NCI-H1105 (cell line): Measurements from ENCODE around the gene TCTN1.
"Not testable (repeated sequence)": the region's sequence is repeated elsewhere in the genome, so short reads cannot be mapped to it uniquely, and the experiment has no call there.

ENCODE experiments used
- DNase-seq: peaks from one replicate; lab custom pipeline; 2025; lab: John Stamatoyannopoulos, UW

TCTN1 gene

DNA sequence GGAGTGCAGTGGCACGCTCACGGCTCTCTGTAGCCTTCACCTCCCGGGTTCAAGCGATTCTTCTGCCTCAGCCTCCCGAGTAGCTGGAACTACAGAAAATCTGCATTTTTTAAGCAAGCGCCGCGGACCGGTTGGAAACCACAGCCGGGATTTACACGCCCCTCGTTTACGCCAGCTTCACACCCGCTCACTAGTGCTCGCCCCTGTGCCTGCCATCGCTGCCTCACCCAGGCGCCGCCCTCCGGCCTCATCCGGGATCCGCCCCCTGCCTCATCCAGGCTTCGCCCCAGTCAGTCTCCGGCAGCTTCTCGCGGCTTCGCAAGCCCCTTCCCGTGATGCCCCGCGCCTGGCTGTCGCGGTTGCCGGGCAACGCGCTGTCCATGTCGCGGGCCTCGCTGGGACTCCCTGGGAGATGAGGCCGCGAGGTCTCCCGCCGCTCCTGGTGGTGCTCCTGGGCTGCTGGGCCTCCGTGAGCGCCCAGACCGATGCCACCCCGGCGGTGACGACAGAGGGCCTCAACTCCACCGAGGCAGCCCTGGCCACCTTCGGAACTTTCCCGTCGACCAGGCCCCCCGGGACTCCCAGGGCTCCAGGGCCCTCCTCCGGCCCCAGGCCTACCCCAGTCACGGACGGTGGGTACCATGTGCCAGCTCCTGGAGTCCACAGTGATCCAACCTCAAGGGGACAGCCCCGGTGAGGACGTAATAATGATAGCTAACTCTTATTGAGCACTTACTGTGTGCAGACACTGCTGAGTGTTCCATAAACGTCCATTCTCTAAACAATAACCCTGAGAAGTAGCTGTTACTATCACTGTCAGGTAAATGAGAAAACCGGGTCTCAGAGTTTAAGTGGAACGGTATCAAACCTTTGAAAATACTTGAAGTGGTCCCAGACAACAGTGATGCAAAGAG, at the start of gene TCTN1:
Gene TCTN1, plus strand, starts transcription at position 359 of the 914 bp plus-strand sequence. Its CDS starts 54 bp downstream, at position 413.
- DNase-seq: peak; percentile 96

DNA sequence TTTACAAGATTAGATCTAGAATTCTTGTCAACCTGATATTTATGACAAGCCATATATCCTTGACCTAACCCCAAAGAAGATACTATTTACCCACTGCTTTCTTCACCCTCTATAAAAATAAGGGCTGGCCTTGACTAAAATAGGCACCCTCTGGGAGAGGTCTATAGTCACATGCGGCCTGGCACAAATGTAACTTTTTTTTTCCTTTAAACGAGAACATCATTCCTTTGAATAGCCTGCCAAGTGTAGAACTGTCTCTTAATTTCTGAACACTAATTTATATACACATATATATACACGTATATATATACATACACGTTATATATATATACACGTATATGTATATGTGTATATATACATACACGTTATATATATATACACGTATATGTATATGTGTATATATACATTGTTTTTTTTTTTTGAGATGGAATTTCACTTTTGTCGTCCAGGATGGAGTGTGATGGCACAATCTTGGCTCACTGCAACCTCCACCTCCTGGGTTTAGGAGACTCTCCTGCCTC, 49.4 kb upstream of the TCTN1 start:
- no peak for DNase-seq

DNA sequence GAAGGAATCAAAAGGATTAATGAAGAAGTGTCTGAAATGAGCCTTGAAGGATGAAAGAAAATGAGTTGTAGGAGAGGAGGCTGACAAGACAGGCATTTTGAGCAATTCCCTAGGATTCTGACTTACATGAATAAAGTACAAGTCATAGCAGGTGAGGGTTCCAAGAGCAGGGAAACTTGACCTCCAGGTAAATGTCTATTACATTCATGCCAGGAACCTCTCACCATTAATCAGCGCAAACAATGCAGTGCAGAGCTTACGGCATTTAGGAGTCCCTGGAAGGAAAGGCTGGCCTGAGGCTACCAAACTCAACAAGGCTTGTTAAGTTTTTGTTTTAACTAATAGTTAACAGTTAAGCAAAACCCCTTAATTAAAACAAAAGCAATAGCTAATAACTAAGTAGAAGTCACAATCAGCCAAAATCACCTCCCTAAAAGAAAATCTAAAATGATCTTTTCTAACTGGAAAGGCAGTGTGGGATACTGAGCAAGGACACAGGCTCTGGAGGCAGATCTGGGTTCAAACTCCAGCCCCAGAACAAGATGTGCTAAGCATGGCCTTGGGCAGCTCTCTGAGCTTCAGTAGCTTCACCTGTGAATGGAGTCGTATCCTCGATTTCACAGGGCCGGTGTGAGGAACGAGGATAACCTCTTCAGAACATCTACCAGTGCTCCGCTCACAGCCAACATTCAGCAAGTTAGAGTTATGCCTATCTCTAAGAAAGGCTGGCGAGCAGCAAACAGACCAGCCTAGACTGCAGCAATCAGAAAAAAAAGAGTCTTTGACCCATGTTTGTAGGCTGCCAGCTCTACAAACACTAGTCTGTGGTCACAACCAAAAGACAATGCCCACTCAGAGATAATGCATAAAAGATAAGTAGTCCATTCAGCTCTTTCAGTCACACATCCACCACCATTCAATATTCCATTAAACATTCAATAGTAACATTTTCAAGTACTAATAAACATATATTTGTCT, 47.7 kb upstream of the TCTN1 start:
- DNase-seq: no peak

DNA sequence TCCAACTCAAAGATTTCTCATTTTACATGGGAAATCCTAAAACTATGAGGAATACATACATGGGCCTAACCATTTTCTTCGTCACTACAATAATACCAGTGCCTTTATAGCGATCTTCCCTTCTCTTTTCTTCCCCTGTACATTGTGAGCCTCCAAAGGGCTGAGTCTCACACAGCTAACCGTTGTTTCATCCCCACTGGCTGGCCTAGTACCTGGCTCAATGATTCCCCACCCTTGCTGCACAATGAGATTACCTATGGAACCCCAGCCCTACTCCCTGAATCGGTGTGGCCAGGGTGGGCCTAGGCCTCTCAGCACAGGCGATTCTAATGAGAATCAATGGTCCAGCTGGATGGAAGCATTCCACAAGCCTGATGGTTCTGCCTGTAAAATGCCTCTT, 46.9 kb upstream of the TCTN1 start:
- no peak for DNase-seq

DNA sequence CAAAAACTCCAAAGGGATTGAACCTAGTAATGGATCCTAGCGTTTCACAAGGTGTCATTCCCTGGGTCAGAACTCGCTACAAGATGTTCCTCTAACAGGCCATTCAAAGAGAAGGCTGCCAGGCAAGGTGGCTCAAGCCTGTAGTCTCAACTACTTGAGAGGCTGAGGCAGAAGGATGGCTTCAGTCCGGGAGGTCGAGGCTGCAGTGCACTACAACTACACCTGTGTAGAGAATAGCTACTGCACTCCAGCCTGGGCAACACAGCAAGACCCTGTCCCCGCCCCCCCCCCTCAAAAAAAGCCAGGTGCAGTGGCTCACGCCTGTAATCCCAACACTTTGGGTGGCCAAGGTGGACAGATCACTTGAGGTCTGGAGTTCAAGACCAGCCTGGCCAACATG, 45.2 kb upstream of the TCTN1 start:
- DNase-seq: no peak

DNA sequence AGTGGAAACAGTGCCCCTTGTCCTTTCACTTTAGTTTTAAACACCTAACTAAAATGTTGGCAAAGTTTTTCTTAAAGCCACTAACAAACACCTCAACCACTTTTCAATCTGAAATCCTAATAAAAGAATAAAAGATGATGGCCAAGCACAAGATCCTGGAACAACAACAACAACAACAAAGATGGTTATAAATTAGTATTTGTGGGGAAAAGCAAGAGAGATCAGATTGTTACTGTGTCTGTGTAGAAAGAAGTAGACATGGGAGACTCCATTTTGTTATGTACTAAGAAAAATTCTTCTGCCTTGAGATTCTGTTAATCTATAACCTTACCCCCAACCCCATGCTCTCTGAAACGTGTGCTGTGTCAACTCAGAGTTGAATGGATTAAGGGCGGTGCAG, 44.1 kb upstream of the TCTN1 start:
- not testable (repeated sequence) for DNase-seq

DNA sequence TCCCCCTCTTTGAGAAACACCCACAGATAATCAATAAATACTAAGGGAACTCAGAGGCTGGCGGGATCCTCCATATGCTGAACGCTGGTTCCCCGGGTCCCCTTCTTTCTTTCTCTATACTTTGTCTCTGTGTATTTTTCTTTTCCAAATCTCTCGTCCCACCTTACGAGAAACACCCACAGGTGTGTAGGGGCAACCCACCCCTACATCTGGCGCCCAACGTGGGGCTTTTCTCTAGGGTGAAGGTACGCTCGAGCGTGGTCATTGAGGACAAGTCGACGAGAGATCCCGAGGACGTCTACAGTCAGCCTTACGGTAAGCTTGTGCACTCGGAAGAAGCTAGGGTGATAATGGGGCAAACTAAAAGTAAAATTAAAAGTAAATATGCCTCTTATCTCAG, 43.1 kb upstream of the TCTN1 start:
- not testable (repeated sequence) for DNase-seq

DNA sequence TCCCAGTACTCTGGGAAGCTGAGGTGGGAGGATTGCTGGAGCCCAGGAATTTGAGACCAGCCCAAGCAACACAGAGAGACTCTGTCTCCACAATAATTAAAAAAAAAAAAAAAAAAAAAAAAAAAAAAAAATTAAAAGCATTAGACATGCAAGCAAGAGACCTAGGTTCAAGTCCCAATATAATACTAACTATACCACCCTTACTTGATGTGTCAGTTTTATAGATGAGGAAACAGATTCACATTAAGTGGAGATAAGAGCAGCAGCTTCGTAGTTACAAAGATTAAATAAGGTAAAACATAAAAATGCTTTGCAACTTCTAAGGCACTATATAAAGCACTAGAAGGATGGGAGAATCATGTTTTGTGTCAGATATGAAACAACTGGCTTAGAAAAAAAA, 39.9 kb upstream of the TCTN1 start:
- DNase-seq: no peak

DNA sequence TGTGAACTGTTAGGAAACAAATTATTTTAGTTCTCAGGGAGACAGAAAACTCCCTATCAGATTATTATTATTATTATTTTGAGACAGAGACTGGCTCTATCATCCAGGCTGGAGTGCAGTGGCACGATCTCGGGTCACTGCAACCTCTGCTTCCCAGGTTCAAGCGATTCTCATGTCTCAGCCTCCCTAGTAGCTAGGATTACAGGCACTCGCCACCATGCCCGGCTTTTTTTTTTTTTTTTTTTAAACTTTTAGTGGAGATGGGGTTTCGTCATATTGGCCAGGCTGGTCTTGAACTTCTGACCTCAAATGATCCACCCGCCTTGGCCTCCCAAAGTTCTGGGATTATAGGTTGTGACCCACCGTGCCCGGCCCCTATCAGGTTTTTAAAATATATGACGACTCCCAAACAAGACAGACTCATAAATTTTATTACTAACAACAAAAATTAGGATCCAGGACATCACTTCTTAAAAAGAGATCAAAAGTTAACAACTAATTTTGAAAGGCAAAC, 39.2 kb upstream of the TCTN1 start:
- DNase-seq: not testable (repeated sequence)

DNA sequence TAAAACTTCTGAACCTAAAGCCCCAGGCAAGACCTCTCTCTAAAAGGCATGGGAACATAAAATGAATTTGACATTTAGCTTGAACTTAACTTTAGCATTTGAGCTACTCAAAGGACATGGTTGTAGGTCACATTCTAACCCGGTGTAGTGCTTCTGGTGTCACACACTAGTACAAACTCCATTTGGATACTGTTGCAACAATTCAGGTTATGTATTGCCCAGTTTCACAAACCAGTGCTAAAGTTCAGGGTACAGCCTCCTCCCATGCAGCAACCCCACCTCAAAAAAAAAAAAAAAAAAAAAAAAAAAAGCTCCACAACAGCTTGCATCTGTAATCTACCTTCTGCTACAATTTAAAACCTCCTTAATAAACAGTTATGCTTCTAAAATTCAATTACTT, 38.6 kb upstream of the TCTN1 start:
- no peak for DNase-seq

DNA sequence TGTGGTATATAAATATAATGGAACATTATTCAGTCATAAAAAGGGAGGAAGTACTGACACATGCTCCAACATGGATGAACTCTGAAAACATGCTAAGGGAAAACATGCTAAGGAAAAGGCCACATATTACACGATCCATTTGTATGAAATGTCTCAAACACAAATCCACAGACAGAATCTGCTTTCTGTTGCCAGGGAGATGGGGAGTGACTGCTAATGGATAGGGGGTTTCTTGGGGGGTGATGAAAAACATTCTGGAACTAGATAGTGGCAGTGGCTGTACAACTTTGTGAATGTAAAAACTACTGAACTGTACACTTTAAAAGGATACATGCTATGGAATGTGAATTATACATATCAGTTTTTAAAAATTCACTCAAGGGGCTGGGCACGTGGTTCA, 37.4 kb upstream of the TCTN1 start:
- no peak for DNase-seq

DNA sequence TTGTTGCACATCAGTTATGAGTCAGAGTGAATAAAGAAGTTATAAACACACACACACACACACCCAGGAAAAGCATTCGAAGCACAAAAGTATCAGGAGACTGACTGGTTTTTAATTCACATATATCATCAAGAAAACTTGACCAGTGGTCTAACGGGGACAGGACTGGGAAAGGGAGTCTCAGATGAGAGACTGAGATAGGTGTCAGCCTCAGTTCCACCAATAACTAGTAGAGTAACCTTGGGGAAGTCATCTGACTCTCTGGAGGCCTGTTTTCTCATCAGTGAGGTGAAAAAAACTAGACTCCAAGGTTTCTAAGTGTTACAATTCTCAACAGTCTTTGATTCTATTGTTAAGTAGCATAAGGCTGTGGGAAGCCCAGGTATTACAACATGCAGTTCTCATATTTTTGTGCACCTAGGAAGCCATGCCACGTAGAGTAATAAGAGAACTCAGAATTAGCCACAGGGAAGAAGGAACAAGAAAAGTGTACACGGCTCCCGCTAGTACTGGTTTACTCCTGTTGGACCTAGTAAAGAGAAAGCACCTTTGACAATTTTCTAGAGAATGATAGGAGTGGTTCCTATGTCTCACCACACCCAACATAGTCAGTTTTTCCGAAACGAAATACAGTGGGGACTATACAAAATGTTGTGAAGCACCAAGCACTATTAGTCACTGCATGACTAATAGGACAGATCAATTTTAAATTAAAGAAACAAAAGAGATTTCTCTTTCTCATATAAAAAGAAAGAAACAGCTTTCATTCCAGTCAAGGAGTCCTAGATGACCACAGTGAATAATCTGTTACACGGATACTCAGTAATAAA, 35.9 kb upstream of the TCTN1 start:
- DNase-seq: no peak

DNA sequence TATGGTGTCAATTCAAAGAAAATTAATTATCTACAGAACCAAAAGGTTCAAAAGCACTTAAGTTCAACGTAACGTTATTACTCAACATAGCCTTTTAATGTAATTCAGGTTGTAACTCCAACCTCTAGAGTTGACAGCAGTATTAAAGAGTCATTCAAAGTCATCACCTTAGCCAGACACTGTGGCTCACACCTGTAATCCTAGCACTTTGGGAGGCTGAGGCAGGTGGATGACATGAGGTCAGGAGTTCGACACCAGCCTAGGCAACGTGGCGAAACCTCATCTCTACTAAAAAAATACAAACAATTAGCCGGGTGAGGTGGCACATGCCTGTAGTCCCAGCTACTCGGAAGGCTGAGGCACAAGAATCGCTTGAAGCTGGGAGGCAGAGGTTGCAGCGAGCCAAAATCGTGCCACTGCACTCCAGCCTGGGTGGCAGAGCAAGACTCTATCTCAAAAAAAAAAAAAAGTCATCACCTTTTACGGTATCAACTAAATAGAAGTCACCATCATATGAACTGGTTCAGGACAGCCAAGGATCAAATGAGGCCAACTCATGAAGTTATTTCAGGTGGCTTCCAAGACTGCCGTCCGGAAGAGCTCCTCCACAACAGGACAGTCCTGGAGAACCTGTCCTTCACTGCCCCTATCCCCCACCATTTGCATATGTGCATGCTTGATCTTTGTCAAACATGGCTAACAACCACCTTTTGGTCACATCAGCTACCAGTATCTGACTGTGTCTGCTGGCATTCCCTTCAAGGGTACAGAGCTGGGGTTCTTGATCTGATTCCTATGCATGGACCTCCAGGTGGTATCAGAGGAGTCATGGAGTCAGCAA, 35.0 kb upstream of the TCTN1 start:
- DNase-seq: no peak

DNA sequence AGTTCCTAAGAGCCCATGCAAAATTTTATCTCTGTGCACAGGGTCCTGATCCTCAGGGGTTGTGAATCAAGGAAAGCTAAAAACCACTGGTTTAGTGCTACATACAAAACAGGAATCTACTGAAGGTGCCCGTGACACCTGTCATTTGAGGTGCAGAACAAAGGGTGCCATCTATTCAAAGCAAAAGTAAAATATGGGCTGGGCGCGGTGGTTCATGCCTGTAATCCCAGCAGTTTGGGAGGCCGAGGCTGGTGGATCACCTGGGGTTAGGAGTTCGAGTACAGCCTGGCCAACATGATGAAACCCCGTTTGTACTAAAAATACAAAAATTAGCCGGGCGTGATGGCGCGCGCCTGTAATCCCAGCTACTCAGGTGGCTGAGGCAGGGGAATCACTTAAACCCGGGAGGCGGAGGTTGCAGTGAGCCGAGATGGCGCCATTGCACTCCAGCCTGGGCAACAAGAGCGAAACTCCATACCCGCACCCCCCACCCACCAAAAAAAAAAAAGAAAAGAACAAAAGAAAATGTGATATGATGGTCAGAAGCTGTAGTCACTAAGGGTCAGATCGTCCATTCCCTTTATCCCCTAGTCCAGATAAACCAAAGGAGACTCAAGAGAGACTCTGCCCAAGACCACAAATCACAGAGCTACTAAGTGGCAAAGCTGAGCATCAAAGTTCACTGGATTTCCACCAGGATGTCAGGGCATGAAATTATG, 34.2 kb upstream of the TCTN1 start:
- no peak for DNase-seq

DNA sequence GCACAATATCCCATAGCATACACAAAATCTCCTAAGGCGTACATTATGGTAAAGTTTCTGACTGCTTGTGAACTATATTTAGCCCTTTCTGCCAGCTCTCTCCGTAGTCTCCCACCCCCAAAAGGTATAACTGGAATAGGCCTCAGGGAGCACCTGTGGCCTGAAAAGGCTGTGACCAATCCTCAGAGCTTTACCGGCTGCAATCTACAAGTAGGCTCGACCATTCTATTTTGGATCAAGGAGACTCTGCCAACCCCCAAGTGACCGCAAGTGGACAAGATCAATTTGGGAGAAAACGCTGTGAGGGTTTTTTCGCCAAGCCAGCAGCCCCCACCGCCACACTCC, 32.0 kb upstream of the TCTN1 start:
- no peak for DNase-seq

DNA sequence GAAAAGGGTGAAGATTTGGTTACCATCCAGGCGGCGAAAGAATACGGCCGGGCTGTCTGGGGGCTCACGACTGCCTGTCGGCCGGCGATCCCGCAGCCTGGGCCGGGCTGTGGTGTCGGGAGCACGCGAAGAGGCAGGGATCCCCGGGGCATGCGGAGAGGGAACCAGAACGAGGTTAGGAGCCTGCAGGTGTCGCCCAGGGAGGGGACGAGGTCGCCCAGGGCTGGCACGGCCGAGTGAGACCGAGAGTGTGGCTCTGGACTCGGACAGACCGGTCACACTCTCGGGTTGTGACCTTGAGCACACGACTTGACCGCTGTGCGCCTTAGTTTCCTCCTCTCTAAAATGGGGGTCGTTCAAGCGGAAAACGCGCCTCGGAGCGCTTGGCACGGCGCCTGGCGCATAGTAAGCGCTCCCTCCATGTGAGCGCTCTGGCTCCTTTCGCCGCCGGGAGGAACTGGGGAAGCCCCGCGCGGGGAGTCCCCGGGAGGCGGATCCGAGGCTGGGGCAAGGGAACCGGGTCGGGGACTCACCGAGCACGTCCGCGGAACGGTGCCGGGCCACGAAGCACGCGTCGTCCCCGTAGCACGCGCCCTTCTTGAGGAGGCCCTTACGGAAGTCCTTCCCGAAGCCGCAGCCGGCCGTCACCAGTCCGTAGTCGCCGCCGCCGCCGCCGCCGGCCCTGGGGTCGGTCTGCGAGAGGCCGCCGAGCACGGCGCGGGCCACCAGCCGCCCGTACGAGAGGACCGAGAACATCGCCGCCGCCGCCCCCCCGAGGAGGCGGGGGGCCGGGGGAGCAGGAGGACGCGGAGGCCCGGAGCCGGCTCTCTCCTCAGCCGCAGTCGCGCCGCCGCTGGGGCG, 31.4 kb upstream of the TCTN1 start:
- DNase-seq: peak; percentile 57

DNA sequence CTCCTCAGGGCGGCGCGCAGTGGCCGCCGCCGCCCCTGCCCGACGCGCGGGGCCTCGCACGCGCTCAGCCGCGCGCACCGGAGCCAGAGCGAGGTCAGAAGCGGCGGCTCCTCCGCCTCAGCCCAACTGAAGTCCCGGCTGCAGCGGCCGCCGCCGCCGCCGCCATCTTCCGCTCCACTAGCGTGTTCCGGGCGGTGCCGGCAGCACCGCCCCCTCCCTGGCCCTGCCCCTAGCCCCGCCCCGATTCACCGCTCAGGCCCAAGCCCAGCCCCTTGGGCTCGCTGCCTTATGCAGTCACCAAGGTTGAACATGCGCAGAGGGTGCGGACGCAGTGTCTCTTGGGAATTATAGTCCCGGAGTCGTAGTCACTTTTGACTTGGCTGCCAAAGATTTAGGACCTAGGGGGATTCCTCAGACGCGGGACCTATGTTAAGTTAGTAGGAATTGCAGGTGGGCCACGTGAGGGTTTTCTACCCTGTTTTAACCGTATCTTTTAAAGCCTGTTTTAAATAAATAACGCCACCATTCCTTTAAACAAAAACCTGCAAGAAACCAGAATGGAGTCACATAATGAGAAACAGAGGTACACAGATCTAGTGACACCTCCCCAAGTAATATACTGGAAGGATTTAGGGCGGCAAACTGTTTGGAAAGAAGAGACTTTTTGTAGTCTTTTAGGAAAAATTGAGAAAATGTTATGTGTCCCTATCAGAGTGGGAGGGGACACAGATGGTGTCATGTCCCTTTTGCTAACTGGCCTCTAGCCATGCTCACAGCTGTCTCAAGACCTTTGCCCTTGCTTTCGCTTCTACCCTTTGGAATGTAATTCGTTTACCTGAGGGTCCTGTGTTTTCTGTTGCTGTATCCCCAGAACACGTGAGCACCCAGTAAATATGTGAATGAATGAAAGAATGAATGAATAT, 30.5 kb upstream of the TCTN1 start, which contains the start of gene PPTC7:
Gene PPTC7, minus strand, starts transcription at position 182 of the 923 bp plus-strand sequence. CDS start 287 bp downstream, outside the sequence.
- peak; percentile 96 for DNase-seq
